CD4-positive, alpha-beta T cell treated with Interleukin-12 subunit alpha and Interleukin-12 subunit beta, for 1 hour (primary cell): ENCODE results near the gene COG5.

Source experiments
- DNase-seq: peaks from one replicate; pipeline ENCODE4 v3.0.0-alpha.2; 2020

The COG5 gene

DNA sequence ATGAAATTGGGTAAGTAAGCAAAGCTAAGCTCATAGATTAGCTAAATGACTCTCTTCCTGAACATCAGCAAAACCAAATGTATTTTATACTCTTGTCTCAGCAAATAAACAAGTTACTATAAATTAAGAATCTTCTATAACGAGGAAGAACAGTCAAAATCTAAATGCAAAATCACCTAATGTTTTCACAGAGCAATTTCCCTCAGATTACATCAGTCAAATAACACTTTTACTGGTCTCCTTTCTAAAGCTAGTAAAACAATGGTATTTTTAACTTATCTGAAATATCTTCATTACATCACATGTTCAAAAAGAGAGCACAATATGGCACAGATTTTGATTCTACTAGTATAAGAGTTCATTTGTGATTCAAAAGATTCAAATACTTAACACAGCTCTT is 110.3 kb downstream of the COG5 start:
- DNase-seq = no peak

DNA sequence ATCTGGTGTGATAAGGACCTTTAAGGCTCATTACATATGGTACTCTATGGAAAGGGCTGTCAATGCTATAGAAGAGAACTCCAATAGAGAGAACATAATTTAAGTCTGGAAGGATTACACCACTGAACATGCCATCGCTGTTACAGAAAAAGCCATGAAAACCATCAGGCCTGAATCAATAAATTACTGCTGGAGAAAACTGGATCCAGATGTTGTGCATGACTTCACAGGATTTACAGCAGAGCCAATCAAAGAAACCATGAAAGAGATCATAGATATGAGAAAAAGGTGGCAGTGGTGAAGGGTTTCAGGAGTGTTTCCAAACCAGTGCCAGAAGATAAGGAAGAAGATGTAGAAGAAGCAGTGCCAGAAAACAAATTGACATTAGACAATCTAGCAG is 112.8 kb downstream of the COG5 start:
- DNase-seq = no peak

DNA sequence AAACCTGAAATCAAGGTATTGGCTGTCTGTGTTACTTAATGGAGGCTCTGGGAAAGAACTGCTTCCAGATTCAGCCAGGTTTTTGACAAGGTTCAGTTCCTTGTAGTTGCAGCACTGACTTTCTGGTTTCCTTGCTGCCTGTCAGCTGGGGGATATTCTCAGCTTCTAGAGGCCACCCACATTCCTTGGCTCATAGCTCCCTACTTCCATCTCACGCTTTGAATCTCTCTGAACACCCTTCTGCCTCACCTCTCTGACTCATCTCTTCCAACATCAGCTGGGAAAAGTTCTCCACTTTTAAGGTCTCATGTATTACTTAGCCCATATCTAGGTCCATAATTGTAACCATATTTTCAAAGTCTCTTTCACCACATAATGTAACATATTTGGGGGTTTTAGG is 116.7 kb downstream of the COG5 start:
- no peak for DNase-seq

DNA sequence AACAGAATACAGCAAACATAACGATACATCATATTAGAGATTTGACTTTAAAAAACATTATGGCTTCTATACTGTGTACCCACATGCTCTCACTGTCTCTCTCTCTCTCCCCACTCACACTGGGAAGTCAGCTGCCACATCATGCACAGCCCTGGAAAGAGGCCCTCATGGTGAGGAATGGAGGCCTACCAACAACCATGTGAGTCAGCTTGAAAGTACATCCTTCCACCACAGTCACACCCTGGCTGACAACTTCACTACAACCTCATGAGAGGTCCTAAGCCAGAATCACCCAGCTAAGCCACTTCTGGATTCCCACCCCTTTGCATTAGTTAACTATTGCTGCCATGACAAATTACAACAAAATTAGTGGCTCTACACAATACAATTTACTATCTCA is 117.2 kb downstream of the COG5 start:
- no peak for DNase-seq

DNA sequence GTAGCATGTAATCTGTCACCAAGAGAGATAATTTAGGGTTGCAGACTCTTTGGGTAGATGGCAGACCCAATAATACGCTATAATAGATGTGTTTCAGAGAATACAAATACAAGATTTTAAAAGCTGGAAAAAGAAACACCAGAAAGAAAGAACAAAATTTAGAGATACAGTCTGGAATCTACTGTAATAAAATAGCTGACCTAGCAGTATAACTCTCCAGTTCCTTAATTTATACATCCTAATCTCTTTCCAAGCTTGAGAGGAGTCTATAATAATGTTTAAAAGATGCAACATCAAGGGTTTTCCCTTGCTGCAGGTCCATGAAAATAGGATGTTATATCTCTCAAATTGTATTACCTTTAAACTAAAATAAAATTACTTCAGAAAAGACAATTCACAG is 121.0 kb downstream of the COG5 start:
- DNase-seq = no peak

DNA sequence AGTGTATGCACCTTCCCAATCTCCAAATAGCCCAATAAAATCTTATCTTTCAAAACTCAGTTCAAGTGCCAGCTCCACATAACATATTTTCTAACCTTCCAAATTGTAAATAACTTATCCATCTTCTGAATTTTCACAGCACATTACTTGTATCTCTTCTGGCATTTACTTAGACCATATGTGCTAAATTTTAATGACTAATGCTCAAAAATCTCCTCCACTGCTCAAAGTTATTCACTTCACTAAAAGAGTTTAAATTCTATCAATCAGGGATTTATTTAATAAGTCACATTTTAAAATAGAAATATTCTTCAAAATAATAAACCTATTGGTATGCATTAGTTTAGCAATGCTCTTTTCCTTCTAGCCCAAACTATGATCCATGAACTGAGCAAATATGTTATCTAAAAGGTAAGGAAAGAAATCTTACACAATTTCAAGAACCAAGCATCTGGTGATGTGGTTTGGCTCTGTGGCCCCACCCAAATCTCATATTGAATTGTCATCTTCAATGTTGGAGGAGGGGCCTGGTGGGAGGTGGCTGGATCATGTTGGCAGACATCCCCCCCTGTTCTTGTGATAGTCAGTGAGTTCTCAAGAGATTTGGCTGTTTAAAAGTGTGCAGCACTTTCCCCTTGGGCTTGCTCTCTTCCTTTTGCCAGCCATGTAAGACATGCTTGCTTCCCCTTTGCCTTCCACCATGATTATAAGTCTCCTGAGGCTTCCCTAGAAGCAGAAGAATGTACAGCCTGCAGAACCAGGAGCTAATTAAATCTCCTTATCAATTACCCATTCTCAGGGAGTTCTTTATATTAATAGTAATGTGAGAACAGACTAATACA is 121.9 kb downstream of the COG5 start:
- no peak for DNase-seq

DNA sequence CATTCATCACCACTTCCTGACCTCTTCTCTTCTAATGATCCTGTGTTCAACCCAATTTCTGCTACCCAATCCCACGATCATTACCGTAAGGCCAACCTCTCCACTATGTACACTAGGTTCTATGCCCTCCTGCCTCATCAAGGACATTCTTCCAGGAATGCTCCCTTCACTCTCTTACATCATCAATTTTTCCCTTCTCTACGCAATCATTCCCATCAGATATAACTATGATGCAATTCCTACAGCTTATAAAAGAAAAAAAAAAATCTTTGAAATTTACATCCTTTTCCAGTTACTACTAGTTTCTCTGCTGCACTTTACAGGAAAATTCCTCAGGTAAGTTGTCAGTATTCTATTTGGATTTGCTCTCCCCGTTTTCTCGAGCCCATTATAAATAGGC is 124.7 kb downstream of the COG5 start:
- DNase-seq = no peak

DNA sequence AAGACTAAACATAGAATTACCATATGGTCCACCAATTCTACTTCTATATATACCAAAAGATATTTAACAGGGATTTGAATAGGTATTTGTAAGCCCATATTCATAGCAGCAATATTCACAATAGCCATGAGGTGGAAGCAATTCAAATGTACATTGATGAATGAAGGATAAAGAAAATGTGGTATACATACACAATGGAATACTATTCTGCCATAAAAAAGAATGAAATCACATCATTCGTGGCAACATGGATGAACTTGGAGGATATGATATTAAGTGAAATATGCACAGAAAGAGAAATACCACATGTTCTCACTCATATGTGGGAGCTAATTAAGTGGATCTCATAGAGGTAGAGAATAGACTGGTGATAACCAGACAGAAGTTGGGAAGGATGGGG is 128.0 kb downstream of the COG5 start:
- DNase-seq = no peak

DNA sequence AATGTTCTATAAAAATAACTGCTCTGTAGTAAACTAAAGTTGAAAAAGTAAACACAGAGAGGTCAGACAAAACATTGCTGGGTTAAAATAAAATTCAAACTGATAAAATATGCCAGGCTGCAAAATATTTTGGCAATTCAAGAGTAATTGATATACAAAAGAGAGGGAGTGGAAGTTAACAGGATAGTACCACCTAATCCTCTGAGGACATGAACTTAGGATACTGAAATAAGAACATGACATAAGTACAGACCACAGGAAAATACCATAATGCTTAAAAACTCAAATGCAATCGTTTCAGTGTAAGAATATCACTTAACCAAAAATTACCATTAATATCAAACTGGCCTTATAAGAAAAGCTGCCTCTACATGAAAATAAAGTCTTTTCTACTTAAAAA is 131.5 kb downstream of the COG5 start:
- no peak for DNase-seq

DNA sequence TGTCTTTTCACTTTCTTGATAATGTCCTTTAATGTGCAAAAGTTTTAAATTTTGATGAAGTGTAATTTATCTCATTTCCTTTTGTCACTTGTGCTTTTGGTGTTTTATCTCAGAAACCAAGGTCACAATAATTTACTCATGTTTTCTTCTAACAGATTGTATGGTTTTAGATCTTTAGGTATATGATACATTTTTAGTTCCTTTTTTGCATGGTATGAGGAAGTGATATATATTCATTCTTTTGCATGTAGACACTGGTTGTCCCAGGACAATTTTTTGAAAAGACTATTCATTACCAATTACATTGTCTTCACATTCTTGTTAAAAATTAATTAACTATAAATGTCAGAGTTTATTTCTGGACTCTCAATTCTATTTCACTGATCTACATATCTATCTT is 133.7 kb downstream of the COG5 start:
- DNase-seq = no peak

DNA sequence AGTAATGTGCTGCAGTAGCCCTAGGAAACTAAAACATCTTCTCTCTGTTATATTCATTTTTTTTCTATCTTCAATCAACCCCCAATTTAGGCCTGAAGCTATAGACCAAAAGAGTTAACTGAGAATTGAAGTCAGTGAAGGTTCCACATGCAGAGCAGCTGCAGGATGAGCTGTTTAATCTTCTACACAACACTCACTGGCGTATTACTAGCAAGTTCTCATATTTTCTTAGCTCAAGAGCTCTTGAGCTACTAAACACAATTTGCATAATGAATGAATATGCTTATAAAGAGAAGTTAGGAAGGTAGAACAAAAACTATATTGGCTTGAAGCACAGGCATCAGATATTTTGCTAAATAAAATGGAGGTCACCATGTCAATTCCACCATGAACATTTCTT is 135.1 kb downstream of the COG5 start:
- DNase-seq = no peak

DNA sequence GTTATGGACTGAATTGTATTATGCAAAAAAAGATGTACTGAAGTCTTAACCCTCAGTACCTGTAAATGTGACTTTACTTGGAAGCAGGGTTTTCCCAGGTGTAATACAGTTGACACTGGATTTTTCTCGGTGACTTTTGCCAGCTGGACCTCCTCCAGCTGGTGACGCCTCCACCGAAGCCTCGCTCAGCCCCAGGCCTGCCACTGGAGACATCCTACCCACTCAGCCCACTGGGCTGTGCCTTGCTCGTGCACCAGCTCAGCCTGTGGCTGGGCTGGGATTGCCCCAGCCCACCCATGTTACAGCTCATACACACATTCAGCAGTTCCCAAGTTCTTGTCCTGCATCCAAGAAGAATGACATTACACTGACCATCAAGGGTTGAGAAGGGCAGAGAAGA is 136.3 kb downstream of the COG5 start:
- no peak for DNase-seq

DNA sequence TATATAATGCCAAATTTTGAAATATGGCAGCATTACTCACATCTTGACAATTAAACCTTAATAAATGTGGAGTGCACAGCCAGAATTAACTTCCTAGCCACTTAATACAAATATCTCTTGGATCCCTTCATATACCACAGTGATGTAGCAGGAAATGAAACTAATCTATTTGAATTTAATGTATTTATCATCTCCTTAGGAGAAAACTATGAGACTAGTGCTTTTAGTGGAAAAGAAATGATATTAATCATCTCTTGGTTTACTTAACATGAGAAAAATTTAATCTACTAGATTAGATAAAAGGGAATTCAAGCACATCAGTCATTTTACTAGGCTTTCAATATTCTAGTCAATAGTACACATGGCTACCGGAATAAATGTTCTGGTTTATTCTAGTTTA is 149.5 kb downstream of the COG5 start:
- DNase-seq = no peak

DNA sequence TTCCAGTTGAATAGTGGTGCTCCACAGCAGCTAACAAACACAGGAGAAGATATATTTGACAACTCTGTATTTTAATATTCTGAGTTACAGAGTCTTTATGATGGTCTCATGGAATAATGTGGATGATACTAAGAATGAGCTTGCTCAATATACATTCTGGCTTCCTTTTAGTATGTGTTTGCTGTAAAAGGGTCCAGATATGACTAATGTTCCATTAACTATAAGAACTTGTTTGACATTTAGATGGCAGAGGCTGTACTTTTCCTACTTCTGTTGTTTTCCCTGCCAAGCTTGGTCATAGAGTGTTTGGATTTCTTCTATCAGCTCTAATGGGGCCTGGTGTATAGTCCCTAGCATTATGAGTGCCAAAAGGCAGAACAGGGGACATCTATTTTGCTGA is 155.4 kb downstream of the COG5 start:
- DNase-seq = no peak

DNA sequence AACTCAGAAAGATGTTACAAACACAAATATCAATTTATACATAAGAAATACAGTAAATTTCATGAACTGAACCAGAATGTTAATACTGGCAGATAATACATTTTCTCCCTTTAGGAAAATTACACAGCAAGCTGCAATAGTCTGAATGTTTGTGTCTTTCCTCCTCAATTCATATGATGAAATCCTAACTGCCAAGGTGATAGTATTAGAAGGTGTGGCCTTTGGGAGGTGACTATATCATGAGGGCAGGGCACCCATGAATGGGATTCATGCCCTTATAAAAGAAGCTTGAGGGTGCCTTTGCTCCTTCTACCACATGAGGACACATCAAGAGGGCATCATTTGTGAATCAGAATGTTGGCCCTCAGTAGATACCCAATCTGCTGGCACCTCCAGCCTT is 158.2 kb downstream of the COG5 start:
- no peak for DNase-seq

DNA sequence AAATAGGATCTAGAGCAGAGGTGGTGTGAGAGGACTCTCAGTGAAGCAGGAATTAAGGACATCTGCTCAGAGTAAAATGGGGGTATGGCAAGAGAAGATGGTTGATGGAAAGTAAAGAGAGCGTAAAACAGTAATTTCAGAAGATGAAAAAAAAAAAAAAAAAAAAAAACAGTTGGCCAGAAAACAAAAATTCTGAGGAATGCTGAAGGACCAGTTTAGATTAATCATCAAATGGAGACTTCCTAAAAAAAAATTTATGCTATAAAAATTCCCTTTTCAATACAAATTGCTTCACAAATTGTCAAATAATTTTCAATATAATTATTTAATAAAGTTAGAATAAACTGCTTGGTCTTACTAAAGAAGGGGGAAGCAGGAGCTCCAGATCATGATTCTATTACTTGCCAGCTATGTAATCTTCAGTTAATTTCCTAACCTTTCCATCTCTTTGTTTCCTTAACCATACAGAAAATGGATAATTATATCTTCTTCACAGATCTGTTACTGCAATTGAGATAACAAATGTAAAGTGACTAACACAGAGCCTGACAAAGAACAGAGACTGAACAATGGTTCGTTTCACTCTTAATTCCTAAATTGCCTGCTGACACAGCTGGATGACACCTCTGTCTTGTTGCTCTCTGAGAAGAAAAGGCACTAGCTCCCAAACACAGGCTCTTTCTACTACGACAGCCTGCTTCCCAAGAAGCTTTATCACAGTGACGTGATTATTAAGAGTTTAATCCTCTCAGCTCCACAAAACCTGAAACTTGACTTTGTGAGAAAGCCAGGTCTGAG is 158.8 kb downstream of the COG5 start:
- DNase-seq = no peak

DNA sequence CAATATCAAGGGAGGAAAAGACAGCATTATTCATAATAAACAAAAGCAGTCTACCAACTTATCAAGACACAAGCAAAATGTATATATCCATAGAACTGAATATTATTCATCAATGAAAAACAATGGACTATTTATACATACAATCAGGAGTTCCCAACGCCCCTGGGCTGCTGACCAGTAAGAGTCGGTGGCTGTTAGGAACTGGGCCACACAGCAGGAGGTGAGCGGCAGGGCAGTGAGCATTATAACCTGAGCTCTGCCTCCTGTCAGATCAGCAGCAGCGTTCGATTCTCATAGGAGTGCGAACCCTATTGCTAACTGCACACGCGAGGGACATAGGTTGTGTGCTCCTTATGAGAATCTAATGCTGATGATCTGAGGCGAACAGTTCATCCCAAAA is 165.6 kb downstream of the COG5 start:
- no peak for DNase-seq

DNA sequence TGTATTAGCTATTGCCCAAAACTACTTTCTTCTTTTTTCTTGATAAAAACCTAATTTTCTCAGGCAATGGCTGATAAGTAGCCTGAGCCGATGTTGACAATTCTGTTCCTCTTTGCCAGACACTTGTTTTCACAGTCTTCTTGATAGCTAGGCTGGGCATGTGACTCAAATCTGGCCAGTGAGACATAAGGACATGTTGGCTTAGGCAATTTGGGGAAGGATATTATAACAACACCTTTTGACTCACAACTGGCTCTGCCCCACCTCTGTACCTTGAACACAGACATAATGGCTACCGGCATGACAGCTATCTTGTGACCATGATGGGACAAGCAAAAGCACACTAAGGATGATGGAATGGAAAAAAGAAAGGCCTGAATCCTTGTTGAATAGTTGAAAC is 166.7 kb downstream of the COG5 start:
- no peak for DNase-seq

DNA sequence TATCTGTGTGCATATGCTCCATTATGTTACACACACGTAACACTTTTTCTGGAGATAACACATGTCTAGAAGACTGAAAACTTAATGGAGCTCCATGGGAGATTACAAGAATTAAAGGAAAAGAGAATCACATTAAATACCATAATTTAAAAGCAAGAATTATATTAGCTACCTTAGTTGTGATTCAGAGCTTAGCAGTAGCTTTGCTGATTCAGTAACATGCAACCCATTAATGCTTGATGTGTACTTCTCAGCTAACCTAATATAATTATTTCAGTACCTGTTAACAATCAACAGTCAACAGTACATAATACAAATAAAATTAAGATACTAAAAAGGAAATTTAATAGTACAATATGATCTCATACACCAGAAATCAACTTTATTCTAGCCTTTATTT is 167.6 kb downstream of the COG5 start:
- DNase-seq = no peak

DNA sequence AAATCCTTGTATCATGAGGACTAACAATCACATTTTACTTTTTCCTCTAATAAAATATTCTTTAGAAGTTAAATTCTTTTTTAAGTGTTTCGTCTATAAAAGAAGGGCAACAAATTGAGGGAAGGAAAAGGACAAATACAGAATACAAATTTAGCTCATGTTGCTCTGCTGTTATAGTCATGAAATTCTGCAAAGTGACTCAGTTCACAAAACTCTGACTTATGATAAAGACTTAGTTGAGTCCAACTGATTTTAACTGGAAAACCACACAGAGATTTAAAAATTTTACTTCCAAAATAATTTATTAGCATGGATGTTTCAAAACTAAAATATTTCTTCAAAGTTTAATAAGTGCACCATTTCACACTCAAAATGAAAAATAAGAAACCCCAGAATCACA is 168.9 kb downstream of the COG5 start:
- DNase-seq = no peak

DNA sequence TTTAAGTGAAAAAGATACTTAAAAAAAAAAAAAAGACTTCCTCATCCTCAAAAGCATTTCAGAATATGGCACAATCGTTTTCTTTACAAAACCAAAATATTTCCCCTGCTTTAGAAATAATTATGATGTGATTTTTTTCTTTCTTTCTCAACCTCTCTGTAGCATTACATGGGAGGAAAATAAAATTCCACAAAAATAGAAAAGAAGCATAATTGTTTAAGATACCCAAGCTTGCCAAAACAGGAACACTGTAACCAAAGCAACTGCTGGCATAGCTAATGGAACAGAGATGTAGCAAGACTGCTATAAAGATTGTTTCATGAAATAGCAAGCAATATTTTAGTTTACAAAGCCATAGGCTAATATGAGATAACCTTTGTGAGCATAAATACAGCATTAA is 169.4 kb downstream of the COG5 start:
- no peak for DNase-seq

DNA sequence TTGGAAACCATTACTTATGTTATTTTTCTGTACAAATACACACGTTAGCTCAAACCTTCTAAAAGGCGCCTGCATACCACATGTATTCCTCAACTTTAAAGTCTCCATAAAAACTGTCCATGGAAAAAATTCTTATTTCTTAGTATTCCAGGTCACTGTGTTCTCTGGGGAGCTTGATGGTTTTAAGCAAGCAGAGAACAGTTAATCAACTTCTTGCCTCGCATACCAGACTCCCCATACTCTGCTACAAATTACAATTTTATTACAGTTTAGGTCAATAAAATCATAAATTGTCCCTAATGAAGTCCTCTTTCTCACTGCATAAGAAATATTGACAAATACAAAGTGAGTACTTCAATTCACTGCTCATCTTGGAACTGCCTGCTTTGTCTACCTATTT is 170.9 kb downstream of the COG5 start:
- no peak for DNase-seq

DNA sequence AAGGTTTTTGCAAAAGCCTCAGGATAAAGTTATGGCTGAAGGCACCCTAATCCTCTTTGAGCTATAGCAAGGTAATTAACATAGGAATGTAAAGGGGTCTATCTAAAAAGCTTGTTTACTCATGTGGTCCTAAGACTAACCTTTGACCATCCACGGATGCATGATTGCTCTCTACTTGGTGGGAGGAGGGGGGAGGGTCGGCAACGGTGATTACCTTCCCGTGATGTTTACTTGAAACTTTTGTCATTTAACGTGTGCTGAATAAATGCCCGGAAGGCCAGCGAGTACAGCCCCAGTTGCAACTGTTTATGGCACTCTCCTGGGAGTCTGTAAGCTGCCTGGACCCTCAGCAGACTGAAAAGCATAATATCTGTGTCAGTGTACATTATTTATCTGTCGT is 172.8 kb downstream of the COG5 start:
- DNase-seq = no peak

DNA sequence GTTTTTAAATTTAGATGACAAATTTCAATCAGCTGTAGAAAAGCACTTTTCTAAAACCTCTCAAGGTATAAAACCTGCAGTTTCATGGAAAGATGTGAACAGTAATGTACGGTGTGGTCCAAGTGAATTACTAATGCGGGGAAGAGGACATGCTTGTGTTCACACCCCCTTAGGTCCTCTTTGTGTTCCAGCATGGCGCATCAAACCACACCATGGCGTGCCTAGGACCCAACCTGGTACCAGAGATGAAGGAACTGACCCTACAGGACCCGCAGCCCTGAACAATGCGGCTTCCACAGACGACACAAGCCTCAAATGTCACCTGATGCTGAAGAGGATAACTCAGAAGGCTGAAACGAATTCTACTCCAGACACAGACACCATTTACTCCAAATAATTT is 175.1 kb downstream of the COG5 start:
- no peak for DNase-seq
